Measurements from ENCODE around the gene DZANK1.

DNA sequence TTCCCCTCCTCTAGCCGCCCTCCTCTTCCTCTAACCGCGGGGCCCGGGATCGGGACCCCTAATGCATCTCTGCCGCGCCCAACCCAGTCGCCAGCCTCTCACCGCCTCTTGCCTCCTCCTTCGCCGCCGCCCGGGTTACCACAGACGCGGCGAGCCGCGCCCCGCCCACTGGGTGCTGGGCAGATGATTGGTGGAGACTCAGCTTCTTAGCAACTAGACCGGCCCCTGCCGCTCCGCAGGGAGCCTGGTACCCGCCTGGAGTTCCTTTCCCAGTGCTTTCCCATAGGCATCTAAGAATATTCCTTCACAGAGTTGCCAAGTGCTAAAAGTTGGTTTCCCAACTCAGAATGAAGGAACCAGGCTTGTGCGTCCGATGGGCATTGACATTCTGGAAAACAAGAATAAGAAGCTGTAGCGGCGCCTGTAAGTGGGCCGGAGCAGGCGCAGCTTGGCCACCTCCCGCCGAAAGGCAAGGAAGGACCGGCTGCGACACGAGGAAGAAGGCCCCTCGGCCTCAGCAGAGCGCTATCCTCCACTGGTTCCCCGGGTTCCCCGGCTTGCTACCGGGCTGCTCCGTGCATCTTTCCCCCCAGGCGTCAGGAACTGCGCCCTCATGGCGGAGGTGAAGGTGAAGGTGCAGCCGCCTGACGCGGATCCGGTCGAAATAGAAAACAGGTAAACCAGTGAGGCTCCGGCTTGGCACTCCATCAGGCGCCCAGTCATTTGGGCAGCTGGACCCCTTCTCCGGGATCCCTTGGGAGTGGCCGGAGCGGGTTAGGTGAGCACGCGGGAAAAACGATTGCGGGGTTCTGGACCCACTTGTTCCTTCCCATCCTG is at the start of gene DZANK1, which contains the start of gene POLR3F:
- TF ChIP-seq, protein P1, sequence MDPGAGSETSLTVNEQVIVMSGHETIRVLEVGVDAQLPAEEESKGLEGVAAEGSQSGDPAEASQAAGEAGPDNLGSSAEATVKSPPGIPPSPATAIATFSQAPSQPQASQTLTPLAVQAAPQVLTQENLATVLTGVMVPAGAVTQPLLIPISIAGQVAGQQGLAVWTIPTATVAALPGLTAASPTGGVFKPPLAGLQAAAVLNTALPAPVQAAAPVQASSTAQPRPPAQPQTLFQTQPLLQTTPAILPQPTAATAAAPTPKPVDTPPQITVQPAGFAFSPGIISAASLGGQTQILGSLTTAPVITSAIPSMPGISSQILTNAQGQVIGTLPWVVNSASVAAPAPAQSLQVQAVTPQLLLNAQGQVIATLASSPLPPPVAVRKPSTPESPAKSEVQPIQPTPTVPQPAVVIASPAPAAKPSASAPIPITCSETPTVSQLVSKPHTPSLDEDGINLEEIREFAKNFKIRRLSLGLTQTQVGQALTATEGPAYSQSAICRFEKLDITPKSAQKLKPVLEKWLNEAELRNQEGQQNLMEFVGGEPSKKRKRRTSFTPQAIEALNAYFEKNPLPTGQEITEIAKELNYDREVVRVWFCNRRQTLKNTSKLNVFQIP (CRISPR knock-in tag; IDR thresholded peaks at IDR 0.05; ENCODE audit: borderline replicate concordance, low read depth), result no peak
- TF ChIP-seq ISL1 (CRISPR knock-in tag; IDR thresholded peaks at IDR 0.05) (no peak), RARB (CRISPR knock-in tag; IDR thresholded peaks at IDR 0.05) (no peak)
